GM19025 (cell line): Measurements from ENCODE around the gene CDCA4.

Experiments
- ATAC-seq: cut with Tn5 transposase; IDR thresholded peaks from one replicate; pipeline ENCODE4 v1.9.1; 2021; ENCODE audit warnings: mild to moderate bottlenecking, low read depth, moderate library complexity; ENCODE audit not compliant: unreplicated experiment

The CDCA4 gene

DNA sequence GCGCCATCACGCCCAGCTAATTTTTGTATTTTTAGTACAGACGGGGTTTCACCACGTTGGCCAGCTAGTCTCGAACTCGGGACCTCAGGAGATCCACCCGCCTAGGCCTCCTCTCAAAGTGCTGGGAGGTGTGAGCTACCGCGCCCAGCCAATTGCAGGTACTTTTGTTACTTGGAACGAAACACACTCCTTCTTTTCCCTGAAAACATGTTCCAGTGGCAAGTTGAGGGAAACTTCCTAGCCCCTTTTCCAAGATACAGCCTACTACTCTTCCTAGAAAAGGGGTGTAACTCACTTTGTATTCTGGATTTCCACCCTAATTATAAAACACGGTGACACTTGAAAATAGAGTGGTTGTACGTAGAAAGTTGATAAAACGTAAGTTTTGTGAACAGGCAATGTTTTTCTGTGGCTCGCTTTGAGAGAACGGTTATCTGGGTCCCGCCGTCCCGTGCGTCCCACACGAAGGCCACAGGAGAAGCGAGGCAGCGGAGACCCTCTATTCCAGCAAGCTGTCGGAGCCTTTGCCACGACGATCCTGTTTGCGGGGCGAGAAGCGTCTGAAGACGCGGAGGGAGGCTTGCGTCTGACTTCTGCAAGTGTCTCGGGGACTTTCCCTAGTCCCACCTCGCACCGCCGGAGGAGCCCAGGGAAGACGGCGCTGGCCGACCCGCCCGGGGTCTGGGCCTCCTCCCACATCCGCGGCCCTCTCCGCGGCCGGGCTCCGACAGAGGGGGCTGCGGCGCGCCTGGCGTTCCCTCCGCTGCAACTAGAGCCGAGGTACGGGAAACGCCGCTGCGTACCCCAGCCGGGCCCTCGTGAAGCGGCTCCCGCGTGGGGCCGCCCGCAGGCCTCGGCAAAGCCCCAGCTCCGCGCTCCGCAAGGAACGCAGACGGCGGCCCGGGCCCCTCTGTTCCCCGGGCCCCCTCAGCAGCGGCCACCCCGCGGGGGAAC is 745 bp downstream of the CDCA4 start:
- peak; percentile 16 for ATAC-seq

GRCh38 chr14:105018414-105018813 is 2.5 kb downstream of the CDCA4 start:
- ATAC-seq = no peak

DNA sequence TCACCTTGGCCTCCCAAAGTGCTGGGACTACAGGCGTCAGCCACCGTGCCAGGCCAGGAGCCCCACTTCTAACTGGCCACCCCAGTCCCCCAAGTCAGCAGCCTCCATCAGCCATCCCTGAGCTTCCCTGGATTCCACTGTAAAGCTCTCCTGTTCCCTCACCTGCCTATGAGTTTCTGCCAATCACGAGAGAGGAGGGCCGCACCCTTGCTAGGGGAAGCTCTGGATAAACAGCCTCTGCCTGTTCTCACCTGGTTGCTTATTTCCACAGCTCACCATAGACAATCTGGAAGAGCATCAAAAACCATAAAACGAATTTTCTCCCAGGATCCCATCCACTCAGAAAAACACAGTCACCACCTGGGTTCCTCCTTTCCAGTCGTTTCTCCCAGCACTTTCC is 5.0 kb downstream of the CDCA4 start:
- no peak for ATAC-seq

DNA sequence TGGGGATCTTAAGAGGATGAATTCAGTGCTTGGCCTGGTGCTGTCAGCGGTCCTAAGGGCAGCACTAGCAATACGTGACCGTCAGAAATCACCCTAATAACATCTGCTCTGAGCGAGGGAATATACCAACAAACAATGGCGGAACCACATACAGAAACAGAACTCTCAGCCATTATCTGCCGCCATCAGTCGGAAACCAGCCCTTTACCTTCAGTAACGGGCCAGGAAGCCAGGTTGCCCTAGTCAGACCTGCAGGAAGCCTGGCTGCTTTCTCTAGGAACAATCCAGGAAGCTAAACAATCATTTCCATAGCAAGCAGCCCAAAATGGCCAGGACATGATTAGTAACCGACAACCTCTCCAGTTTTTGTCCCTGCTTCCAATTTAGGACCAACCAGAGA is 5.6 kb downstream of the CDCA4 start:
- ATAC-seq = no peak

- ATAC-seq = no peak
These were observed 6.3 kb downstream of the CDCA4 start for GRCh38 chr14:105014631-105015030.

- no peak for ATAC-seq
These were observed 6.9 kb downstream of the CDCA4 start for GRCh38 chr14:105014032-105014431.

DNA sequence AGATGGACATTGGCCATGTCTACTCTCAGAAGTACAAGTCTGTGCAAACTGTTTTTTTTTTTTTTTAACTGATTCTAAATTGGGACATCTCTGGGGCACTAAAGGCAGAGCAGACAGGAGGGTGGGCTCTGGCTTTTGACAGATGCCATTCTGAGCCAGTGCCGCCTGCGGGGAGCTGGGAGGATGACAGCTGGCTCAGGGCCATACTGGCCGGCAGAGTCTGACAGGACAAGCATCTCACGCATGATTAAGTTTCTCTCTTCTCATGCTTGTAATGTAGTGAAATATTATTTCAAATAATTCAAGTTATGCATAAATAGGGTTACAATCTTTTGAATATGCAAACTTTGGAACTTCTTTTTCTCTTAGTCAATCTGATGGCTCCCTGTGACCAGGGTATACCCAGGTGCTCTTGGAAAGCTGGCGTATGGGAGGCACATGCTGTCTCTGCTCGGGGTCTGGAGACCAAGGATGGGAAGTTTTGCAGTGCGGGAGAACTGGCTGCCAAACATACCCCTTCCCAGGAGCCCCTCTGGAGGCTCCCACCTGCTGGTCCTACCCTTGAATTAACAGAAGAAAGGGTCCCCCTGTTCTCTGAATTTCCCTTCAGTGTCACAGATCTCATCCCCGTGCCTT is 7.6 kb downstream of the CDCA4 start:
- no peak for ATAC-seq

DNA sequence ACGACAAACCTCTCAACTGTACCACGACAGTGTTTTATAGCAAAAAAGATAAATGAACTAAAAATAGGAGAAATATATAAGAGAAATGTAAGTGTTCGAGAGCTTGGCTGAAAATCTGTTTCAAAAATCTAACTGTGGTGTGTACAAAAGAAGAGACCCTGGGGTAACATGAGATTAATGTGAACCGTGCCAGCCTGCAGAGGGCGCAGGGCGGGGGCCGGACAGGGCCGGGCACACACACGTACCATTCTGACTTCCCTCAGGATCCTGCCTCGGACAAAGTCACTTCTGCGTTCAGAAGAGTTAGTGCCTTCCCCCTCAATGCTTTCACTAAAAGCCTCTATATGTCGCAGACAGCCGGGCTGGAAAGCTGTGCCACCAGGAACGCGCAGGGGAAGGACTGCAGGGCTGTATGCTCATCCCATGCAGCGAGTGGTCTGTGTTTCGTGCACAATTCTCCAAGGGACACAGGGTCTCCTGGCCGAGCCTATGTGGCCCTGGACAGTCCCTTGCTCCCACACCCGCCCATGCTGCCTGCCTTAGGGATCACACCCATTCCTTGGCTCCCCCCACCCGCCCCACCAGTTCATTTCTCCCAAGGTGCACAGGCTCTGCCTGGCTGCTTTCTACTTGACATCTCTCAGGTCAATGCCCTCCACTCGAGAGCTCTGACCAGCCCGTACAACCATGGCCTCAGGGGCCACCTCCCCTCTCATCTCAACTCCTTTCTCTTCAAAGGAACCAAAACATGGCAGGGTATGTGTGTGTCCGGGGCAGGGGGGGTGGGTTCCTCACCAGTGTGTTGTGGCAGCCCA is 8.5 kb downstream of the CDCA4 start:
- no peak for ATAC-seq

GRCh38 chr14:105011312-105011990 is 9.4 kb downstream of the CDCA4 start:
- ATAC-seq = no peak

DNA sequence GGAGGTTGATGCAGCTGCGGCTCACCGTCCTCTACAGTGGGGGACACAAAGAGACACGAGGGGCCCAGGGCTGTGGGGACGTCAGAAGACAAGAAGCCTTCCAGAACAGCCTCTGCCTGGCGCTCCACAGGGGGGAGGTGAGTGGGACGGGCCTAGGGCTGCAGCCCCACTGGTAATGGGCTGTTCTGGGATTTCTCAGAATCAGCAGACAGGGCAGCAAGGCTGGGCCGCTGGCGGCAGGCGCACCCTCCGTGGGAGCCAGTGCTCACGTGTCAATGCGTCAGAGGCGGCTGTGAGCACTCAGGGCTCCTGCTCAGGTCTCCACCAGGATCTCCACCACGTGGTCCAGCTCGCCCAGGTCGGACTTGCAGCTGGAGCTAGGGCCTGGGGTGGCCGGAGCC is 10.0 kb downstream of the CDCA4 start:
- ATAC-seq = no peak

DNA sequence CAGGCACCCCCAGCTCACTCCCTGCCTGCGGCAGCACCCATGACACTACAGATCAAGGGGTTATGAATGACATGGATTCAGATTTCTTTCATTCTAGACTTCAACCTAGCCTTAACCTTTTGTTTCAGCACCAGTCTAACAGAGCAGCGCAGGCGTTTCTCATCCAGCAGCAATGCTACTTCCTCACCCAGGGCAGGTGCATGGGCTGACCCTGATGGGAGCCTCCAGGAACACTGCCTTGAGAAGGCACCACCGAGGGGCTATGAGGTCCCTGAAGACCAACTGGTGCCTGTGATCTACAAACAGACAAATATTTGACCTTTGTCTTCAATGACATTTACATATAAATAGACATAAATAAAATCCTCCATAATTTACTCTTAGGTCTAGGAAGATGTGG is 10.8 kb downstream of the CDCA4 start:
- ATAC-seq = no peak

DNA sequence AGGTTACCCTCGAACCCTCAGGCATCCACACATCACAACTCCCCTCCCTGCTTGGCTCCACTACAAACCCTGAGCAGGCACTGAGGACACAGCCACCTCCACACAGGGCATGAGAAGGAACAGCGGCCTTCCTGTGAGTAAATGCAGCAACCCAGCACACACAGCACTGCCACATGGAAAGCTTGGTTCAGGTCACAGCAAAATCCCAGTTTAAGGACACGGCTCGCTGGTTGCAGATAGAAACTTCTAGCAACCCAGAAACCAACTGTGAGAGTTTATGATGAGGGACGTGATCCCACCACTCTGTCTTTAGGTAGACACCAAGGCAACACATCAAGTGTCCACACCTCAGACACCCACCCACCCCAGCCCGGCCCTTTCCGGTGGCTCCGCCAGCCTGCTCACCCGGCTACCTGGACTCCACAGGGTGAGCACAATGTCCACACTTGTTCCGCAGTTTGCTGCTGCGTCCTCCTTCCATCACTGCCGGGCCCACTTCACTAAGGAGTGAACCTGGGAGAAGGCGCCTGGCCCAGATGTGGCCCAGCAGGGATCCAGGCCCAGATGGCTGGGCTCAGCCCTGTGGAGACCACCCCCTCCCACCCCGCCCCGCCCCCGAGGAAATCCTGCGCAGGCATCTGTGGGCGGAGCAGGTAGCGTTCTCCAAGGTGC is 13.2 kb downstream of the CDCA4 start:
- no peak for ATAC-seq

- ATAC-seq = no peak
These were observed 13.9 kb downstream of the CDCA4 start for GRCh38 chr14:105006831-105007592.

DNA sequence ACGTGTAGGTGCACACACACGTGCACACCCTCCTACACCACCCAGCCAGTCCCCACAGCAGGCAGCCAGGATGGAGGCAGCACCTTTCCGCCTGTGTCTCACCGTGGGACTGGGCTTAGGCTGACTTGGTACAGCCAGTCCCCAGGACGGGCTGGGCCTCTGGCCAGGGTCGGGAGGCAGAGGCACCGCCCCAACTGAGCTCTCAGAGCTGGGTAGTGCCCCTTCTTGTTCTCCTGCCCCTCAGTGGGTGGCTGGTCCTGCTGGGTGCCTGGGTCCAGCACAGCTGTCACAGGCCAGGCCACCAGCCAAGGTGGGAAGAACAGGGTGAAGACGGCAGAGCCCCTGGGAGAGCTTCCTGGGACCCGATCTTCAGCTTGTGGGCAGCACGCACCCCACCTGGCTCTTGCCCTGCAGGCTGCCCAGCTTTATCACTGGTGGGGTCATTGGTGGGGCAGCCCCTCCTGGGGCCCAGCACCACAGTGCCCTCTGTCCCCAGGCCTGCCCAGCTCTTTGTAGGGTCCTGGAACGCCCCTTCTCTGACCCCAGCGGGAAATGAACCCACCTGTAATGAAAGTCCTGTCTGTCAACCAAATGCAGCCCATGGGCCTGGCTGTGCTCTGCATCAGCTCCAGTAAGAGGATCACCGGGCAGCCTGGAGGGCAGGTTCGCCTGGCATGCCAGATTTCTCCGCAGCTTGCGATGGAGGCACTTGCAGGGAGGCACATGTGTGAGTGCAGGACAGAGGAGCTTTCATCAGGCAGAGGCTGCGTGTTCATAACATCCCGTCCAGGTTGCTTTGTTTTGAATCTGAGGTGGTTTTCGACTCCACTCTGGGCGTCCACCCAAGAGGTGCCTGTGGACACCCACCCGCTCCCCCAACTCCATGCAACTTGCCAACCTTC is 14.7 kb downstream of the CDCA4 start:
- no peak for ATAC-seq

DNA sequence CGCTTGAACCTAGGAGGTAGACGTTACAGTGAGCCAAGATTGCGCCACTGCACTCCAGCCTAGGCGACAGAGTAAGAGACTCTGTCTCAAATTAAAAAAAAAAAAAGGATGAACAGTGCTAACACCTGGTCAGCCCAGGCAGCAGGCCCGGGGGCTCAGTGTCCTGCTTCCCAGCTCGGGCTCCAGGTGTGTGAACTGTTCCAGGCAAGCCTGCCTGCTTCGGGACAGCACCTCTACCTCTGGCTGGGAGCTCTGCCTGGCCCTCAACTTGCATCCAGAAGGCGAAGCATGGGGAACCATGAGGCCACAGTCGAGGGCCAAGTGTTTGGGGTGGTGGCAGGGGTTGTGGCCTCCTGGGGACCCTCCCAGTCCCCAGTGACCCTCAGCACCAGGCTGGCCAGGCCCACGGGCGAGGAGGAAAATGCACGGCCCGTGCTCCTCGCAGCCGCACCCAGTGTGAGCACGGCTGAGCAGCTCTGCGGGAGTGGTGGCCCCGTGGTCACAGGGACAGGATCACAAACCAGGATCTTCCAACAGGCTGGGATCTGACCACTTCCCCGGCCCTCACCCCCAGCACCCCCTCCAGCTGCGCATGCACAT is 15.5 kb downstream of the CDCA4 start:
- ATAC-seq = no peak

DNA sequence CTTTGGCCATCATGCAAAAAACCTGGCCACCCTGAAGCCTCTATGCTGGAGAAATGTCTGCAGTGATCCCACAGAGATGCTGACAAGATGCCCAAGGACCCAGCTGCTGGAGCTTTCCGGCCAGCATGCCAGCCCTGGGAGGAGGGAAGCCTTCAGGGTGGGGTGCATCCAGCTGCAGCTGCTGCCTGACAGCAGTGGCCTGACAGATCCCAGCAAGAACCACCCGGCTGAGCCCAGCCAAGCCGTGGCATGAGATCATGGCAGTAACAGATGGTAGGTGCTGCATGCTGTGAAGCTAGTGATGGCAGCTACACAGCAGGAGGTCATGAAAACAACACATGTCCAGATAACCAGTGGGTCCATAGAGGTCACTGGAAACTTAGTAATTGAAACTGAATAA is 21.5 kb downstream of the CDCA4 start:
- no peak for ATAC-seq

DNA sequence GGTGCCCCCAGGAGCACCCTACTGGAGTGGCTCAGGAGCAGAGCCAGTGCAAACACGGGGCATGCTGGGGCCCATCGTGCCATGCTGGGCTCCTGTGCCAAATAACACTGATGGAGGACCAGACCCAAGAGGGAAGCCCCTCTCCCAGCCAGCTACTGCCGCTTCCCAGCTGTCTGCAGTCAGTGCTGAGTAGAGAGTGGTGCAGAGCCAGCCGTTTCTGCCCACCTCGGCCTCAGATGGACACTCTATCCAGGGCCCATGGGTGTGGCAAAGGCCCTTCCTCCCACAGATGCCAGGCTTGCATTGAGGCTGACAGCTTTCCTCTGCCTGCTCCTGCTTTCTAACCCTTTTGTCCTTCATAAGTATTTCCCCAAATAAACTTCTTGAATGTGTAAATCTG is 22.1 kb downstream of the CDCA4 start:
- no peak for ATAC-seq

DNA sequence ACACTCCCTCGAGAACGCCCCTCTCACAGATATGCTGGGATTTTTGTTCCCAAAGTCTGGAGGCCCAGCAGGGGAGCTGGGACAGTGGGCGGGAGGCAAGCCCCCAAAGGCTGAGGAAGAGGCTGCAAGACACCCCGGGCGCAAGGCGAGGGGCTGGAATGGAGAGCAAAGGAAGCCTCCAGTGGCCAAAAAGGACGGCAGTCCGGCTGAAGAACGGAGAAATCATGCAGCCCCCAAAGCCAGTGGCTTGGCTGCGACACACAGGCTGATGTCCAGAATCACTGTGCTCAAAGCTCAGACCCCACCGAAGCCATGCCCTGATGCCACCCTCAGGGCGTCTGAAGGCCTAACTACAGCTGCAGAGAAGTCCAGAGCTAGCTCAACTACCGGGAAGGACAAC is 24.4 kb downstream of the CDCA4 start:
- no peak for ATAC-seq
